SK-N-MC (cell line): ENCODE data around the gene MED17.

ENCODE experiments used
- EZH2 ChIP-seq: fragments of 200-600 bp; sonication (generic); IDR thresholded peaks from one replicate; pipeline ENCODE4 v1.6.1; 2017; ENCODE audit warnings: antibody characterized with exemption
- FOXP2 ChIP-seq: optimal IDR thresholded peaks from 2 replicates; pipeline ENCODE3; 2011; ENCODE audit warnings: mild to moderate bottlenecking, moderate library complexity; ENCODE audit not compliant: insufficient read depth; ENCODE audit errors: extremely low read length, control extremely low read depth
- POLR2AphosphoS5 ChIP-seq: IDR thresholded peaks from 2 replicates; pipeline ENCODE4 v1.6.1; 2012; ENCODE audit warnings: mild to moderate bottlenecking, low read depth, low read length, borderline replicate concordance

DNA sequence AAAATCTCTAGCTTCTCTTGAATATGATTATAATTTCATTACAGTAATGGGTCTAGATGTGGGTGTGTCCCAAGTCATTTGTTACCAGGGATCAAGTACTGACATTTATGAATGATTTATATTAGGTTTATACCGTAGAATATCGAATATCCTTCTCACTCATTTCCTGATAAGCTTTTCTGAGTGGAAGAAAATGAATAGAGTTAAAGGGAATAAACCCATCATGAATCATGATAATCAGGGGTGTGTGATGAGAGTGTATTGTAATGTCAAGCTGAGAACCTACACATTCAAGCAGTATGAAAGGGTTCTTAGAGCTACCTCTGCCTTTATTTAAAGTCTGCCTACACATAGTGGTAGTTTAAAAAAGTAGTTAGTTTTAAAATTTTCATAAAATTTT, 17.3 kb downstream of the MED17 start:
- TF ChIP-seq POLR2AphosphoS5 = no peak
- TF ChIP-seq EZH2 = no peak
- TF ChIP-seq FOXP2 = no peak
